ENCODE measurements around the gene RPL36A.

Gene RPL36A

DNA sequence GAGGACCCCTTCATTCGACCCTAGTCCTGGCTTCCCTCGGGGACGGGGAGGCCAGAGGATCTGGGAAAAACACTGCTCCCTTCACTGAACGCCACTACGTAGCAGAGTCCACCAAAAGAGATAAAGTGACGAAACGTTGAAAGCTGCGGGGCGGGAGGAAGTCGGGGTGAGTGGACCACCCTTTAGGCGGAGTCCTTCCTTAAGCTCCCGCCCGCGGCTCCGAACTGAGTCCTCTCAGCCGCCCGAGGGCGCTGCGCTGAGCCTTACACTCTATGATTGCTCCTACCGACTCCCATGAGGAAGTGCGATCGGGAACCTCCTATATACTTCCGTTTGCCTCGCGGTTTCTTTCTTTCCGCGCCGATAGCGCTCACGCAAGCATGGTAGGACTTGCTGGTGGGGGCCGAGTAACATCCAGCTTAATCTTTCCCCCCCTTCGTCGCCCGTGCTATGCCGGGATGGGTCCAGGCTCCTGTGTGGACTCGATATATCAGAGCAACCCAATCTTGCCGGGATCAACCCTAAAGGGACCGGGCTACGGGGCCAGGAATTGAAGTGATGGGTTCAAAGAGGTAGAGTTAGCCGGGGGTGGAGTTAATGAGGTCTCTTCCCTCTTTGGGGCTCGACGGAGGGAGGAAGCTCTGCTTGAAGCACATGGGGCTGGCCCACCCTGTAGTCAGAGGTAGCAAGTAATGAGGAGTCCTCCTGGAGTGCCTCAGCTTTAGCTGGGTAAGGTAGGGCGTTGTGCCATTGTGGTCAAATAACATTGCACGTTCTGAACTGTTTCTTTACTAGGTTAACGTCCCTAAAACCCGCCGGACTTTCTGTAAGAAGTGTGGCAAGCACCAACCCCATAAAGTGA lies at the start of gene RPL36A:
Gene RPL36A, plus strand, starts transcription at position 348 of the 862 bp plus-strand sequence. Its CDS starts 33 bp downstream, at position 381.
- peak; percentile 67 for DNase-seq

DNA sequence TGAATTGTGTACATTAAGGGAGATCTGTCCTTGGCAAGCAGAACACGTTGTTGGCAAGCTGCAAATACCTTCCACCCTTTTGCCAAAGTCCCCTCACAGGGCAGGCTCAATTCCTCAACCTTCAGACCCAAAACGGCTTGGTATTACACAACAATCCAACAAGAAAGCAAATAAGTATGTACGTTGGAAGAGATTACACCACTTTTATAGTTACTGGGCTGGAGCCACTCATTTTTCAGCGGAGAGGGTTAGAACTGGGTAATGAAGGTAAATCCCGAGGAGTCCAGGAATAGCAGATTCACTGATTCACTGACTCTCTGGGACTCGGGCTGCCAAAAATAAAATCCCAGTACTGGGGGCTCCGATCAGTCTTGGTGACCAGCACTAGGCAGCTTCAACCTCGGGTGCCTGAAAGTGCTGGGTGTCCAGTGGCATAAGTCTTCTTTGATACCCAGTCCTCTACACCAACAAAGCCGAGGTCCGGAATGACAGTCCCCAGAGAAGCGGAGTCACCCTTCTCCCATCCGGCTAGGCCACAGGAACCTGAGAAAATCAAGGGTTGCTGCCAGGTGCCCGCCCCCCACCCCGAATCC lies 42.9 kb upstream of the RPL36A start:
- no peak for DNase-seq

GRCh38 chrX:101348452-101349192 lies 42.2 kb upstream of the RPL36A start, which contains the start of gene TIMM8A:
Gene TIMM8A (minus strand): TSS chrX:101348742. CDS start chrX:101348664, 78 bp downstream.
- DNase-seq = peak; percentile 18

- no peak for DNase-seq
Measured at GRCh38 chrX:101349193-101349562, 41.6 kb upstream of the RPL36A start.

GRCh38 chrX:101357166-101357795 lies 33.5 kb upstream of the RPL36A start:
- no peak for DNase-seq

- DNase-seq = no peak
Measured at GRCh38 chrX:101359966-101360365, 30.8 kb upstream of the RPL36A start.

DNA sequence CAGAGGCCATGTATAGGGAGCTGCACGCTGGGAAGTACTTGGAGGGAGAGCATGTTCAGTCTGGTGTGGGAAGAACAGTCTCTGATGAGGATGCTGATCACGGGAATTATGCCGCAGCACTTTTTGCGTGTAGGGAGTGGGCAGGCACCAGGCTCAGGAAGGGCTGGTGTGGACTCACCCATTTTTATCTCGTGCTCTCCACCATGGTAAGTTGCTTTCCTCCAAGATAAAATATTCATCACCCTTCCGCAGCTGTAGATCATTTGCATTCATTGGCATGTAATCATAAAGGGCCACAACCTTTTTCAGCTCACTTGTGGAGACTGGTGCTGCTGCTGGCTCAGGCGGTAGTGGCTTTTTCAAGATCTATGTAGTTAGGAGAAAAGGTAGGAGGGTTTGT lies 30.4 kb upstream of the RPL36A start:
- DNase-seq = no peak

- no peak for DNase-seq
Measured at GRCh38 chrX:101362116-101362515, 28.7 kb upstream of the RPL36A start.

- DNase-seq = no peak
Measured at GRCh38 chrX:101362757-101363156, 28.1 kb upstream of the RPL36A start.

GRCh38 chrX:101365301-101365795 lies 25.5 kb upstream of the RPL36A start:
- no peak for DNase-seq

GRCh38 chrX:101368800-101369199 lies 22.0 kb upstream of the RPL36A start:
- no peak for DNase-seq

GRCh38 chrX:101369687-101370086 lies 21.1 kb upstream of the RPL36A start:
- DNase-seq = no peak

DNA sequence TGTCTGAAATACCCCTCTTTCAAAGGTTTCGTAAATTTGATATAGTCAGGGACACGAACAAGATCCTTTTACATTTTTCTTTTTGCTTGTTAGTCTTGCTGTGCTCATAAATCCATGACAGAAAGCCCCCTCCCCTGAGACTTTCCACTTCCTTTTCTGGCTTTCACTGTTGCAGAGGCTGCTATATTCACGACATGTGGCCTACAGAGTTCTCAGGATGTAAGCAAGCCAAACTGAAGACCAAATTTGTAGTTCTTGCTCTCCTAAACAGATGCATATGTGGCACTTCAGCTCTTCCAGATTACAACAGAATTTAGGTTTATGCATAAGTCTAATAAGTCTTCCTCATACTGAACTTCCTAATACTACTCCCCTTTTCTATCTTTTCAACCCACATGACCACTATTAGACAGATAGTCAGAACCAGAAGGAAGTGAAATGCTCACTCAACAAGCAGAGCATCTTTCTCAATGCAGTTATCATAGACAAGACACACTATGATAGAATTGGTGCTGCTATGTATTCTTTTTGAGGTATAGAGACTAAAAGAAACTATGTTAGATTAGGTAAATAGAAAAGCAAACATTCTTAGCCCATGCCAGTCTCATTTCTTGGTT lies 19.8 kb upstream of the RPL36A start:
- no peak for DNase-seq

- no peak for DNase-seq
Measured at GRCh38 chrX:101377547-101377946, 13.3 kb upstream of the RPL36A start.

GRCh38 chrX:101383679-101384205 lies 7.1 kb upstream of the RPL36A start:
- no peak for DNase-seq

GRCh38 chrX:101385026-101385684 lies 5.7 kb upstream of the RPL36A start:
- DNase-seq = no peak

- peak; percentile 34 for DNase-seq
Measured at GRCh38 chrX:101385795-101386541, 4.8 kb upstream of the RPL36A start, which contains the start of gene BTK. Gene BTK (minus strand): TSS chrX:101386191. CDS start chrX:101375284, 10,907 bp downstream.

GRCh38 chrX:101386542-101386885 lies 4.3 kb upstream of the RPL36A start:
- no peak for DNase-seq

GRCh38 chrX:101388604-101389003 lies 2.2 kb upstream of the RPL36A start:
- no peak for DNase-seq

- DNase-seq = no peak
Measured at GRCh38 chrX:101391831-101392230, 1.0 kb downstream of the RPL36A start.
